Tibial nerve (tissue), 4 donors: Measurements from ENCODE around the gene PHLDA2. TPM values are rescaled to one million over a fixed set of nuclear protein-coding genes. Genes with fewer than 3 reads are reported as not detected.
"Not testable (repeated sequence)": the region's sequence is repeated elsewhere in the genome, so short reads cannot be mapped to it uniquely, and the experiment has no call there.

ENCODE experiments used
- DNase-seq, 2 donors: peaks; one replicate each; pipeline ENCODE4 v3.0.0-alpha.2; 2019; ENCODE audit warnings: low spot score in 2 of 2
- H3K27ac ChIP-seq, 4 donors: fragments of 200-600 bp; sonication (generic) in 3 of 4; one replicate each; pipeline ENCODE4 v1.5.1; 2017 to 2019; ENCODE audit warnings: mild to moderate bottlenecking in 1 of 4
- H3K27me3 ChIP-seq, 2 donors: fragments of 200-600 bp; sonication (generic) in 1 of 2; one replicate each; pipeline versions ENCODE4 v1.5.1 to v1.6.0; 2017 to 2019
- H3K36me3 ChIP-seq, 3 donors: fragments of 200-600 bp; sonication (generic); one replicate each; pipeline ENCODE4 v1.5.1; 2018 to 2019
- H3K4me1 ChIP-seq, 4 donors: fragments of 200-600 bp; sonication (generic) in 3 of 4; one replicate each; pipeline ENCODE4 v1.5.1; 2017 to 2019
- H3K4me3 ChIP-seq, 4 donors: fragments of 200-600 bp; sonication (generic) in 3 of 4; one replicate each; pipeline ENCODE4 v1.5.1; 2017 to 2019; ENCODE audit warnings: mild to moderate bottlenecking in 1 of 4, moderate library complexity in 1 of 4
- H3K9me3 ChIP-seq, 4 donors: fragments of 200-600 bp; sonication (generic) in 3 of 4; one replicate each; pipeline ENCODE4 v1.5.1; 2017 to 2019
- CTCF ChIP-seq, 5 experiments: fragments of 200-600 bp in 3 of 5; fragments of 450-650 bp in 2 of 5; sonication (generic) in 3 of 5; IDR thresholded peaks; one replicate each; pipeline ENCODE4 v1.5.1; 2016 to 2019; ENCODE audit warnings: antibody characterized with exemption in 5 of 5, mild to moderate bottlenecking in 3 of 5, moderate library complexity in 2 of 5
- EP300 ChIP-seq, 2 donors: sonication (generic); formaldehyde crosslinking; IDR thresholded peaks; one replicate each; pipeline ENCODE4 v1.6.1; 2017; ENCODE audit warnings: antibody characterized with exemption in 2 of 2, mild to moderate bottlenecking in 1 of 2
- POLR2A ChIP-seq, 2 donors: fragments of 450-650 bp; IDR thresholded peaks; one replicate each; pipeline ENCODE4 v1.6.1; 2017; ENCODE audit warnings: antibody characterized with exemption in 2 of 2, mild to moderate bottlenecking in 2 of 2, moderate library complexity in 2 of 2
- WGBS, 2 donors: methylation state at CpG; one replicate each; pipeline ENCODE4 v1.1.5; 2018; 5-methylcytosine and 5-hydroxymethylcytosine counted together
- total RNA-seq, 4 donors: library from RNA; depleted of rRNA; stranded (reverse); fragments of >200 nt; gene quantifications; one replicate each; pipeline ENCODE4 v1.1.0, GENCODE V29; 2016

The PHLDA2 gene
- total RNA-seq, 4 donors from 2014 or later: 3.3 to 6.1 (median 5.1) TPM

- Histone ChIP-seq H3K27me3 (no peaks in the 10 kb centered on the region), H3K4me1 (peaks cover 0 to 50% (median 22%) of the 10 kb centered on the region in 4 donors), H3K27ac (no peak overlapping the region), H3K36me3 (peaks cover 0 to 28% (median 0%) of the 10 kb centered on the region in 3 donors), H3K9me3 (peaks cover 0 to 10% (median 0%) of the 10 kb centered on the region in 4 donors), H3K4me3 (no peak overlapping the region)
- DNase-seq: no peak
- TF ChIP-seq CTCF (IDR thresholded peaks at IDR 0.05): no peak
- TF ChIP-seq EP300 (IDR thresholded peaks at IDR 0.05): peak in 1 of 2 donors; percentile 8
- no peak for TF ChIP-seq POLR2A (IDR thresholded peaks at IDR 0.05)
- 84 to 90% methylated on average over 9 to 14 of the region's 15 CpGs for WGBS, 2 donors
Observed at GRCh38 chr11:2942872-2943710, 13.9 kb upstream of the PHLDA2 start.

GRCh38 chr11:2942447-2942846, 13.2 kb upstream of the PHLDA2 start:
- no peak overlapping the region for H3K4me3 ChIP-seq
- no peaks in the 10 kb centered on the region for H3K27me3 ChIP-seq
- H3K4me1 ChIP-seq: peaks cover 0 to 50% (median 22%) of the 10 kb centered on the region in 4 donors
- peaks cover 0 to 21% (median 0%) of the 10 kb centered on the region in 3 donors for H3K36me3 ChIP-seq
- H3K9me3 ChIP-seq: peaks cover 0 to 17% (median 1%) of the 10 kb centered on the region in 4 donors
- TF ChIP-seq CTCF (IDR thresholded peaks at IDR 0.05): no peak
- no peak for TF ChIP-seq EP300 (IDR thresholded peaks at IDR 0.05)
- no peak for TF ChIP-seq POLR2A (IDR thresholded peaks at IDR 0.05)
- no peak overlapping the region for H3K27ac ChIP-seq
- DNase-seq: no peak
- WGBS, 2 donors: 58 to 74% methylated on average over 10 of the region's 13 CpGs

GRCh38 chr11:2940921-2941821, 12.0 kb upstream of the PHLDA2 start:
- Histone ChIP-seq H3K27ac (peak overlapping the region in 1 of 4 donors; percentile 25), H3K4me1 (peaks cover 0 to 43% (median 19%) of the 10 kb centered on the region in 4 donors), H3K4me3 (no peak overlapping the region), H3K27me3 (no peaks in the 10 kb centered on the region), H3K36me3 (peaks cover 0 to 18% (median 0%) of the 10 kb centered on the region in 3 donors), H3K9me3 (peaks cover 0 to 18% (median 2%) of the 10 kb centered on the region in 4 donors)
- DNase-seq: no peak
- no peak for TF ChIP-seq CTCF (IDR thresholded peaks at IDR 0.05)
- no peak for TF ChIP-seq EP300 (IDR thresholded peaks at IDR 0.05)
- TF ChIP-seq POLR2A (IDR thresholded peaks at IDR 0.05): no peak
- 36 to 64% methylated on average over 4 to 9 of the region's 10 CpGs for WGBS, 2 donors

GRCh38 chr11:2940147-2940920, 11.1 kb upstream of the PHLDA2 start:
- Histone ChIP-seq H3K4me1 (peaks cover 0 to 35% (median 11%) of the 10 kb centered on the region in 4 donors), H3K27ac (peak overlapping the region in 1 of 4 donors; percentile 25), H3K4me3 (no peak overlapping the region), H3K9me3 (peaks cover 0 to 18% (median 2%) of the 10 kb centered on the region in 4 donors), H3K27me3 (no peaks in the 10 kb centered on the region), H3K36me3 (peaks cover 0 to 18% (median 0%) of the 10 kb centered on the region in 3 donors)
- no peak for TF ChIP-seq POLR2A (IDR thresholded peaks at IDR 0.05)
- no peak for TF ChIP-seq EP300 (IDR thresholded peaks at IDR 0.05)
- TF ChIP-seq CTCF (IDR thresholded peaks at IDR 0.05): no peak
- WGBS, 2 donors: 63 to 72% methylated on average over 9 to 12 of the region's 16 CpGs
- DNase-seq: no peak

GRCh38 chr11:2938458-2939418, 9.5 kb upstream of the PHLDA2 start:
- peaks cover 0 to 13% (median 0%) of the 10 kb centered on the region in 3 donors for H3K36me3 ChIP-seq
- 85 to 87% methylated on average over 19 to 20 of the region's 20 CpGs for WGBS, 2 donors
- not testable (repeated sequence) for H3K27me3 ChIP-seq, H3K4me3 ChIP-seq, DNase-seq, H3K27ac ChIP-seq
- H3K4me1 ChIP-seq: peaks cover 0 to 19% (median 0%) of the 10 kb centered on the region in 4 donors
- H3K9me3 ChIP-seq: peaks cover 0 to 18% (median 2%) of the 10 kb centered on the region in 4 donors

GRCh38 chr11:2937641-2938457, 8.6 kb upstream of the PHLDA2 start:
- 85 to 88% methylated on average over 30 to 32 of the region's 32 CpGs for WGBS, 2 donors
- peaks cover 0 to 18% (median 0%) of the 10 kb centered on the region in 4 donors for H3K4me1 ChIP-seq
- H3K27ac ChIP-seq, H3K27me3 ChIP-seq, H3K36me3 ChIP-seq, DNase-seq, H3K4me3 ChIP-seq: not testable (repeated sequence)
- peaks cover 0 to 18% (median 2%) of the 10 kb centered on the region in 4 donors for H3K9me3 ChIP-seq
